Measurements from ENCODE around the gene STK40. TPM values are rescaled to one million over a fixed set of nuclear protein-coding genes. Genes with fewer than 3 reads are reported as not detected.

The STK40 gene
- polyA plus RNA-seq, 3 donors: 40.2 to 65.9 (median 55.8) TPM

DNA sequence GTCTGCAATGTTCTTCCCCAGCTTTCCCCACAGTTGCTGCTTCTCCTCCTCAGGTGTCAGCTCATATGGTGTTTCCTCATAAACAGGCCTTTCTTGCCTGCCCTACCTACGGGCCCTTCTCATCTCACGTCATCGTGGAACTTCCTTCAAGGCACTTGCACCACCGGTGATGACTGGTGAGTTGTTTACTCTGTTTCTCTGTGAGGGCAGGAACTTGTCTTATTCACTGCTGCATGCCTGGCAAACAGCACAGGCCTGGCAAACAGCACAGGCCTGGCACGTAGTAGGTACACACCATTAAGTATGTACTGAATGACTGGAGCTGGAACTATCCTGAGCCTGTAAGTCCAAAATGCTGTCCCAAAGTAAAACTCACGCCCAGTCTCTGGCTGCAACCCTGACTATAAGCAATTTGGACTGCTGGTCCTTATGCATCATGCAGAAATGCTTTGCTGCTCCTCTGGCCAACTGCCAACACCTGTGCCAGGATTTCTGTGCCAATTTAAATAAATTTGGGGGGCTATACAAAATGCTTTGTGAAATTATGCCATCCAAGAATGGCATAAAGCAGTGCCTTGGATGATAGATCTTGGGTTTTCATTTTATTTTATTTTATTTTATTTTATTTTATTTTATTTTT, 25.7 kb downstream of the STK40 start:
- no peak overlapping the region for H3K4me3 ChIP-seq (replicated peaks in 1 of 3; ENCODE audit: low read depth in 2 of 3, low read length in 3 of 3)

GRCh38 chr1:36359383-36359782, 26.3 kb downstream of the STK40 start:
- DNase-seq: no peak
- H4K20me1 ChIP-seq (ENCODE audit: insufficient read depth, low read length): peaks cover 86% of the 10 kb centered on the region
- no peaks in the 10 kb centered on the region for H3K9me3 ChIP-seq (replicated peaks in 1 of 2; ENCODE audit: control insufficient read depth in 1 of 2, insufficient read depth in 1 of 2, low read length in 2 of 2)
- peaks cover 21% of the 10 kb centered on the region for H3K79me2 ChIP-seq (ENCODE audit: insufficient read depth, low read length)
- H3K4me3 ChIP-seq (replicated peaks in 1 of 3; ENCODE audit: low read depth in 2 of 3, low read length in 3 of 3): no peak overlapping the region
- peaks cover 5% of the 10 kb centered on the region for H3K4me1 Mint-ChIP-seq
- TF ChIP-seq CTCF (IDR thresholded peaks at IDR 0.05): no peak
- H3K4me3 Mint-ChIP-seq: no peak overlapping the region
- no peak overlapping the region for H3K27ac ChIP-seq (ENCODE audit: low read depth in 1 of 2, low read length in 2 of 2)
- H3K36me3 ChIP-seq (replicated peaks in 1 of 2; ENCODE audit: control insufficient read depth in 1 of 2, insufficient read depth in 2 of 2, low read length in 2 of 2): peaks cover 67 to 89% of the 10 kb centered on the region in 2 donors
- 95% methylated on average over 5 of the region's 5 CpGs for WGBS (ENCODE audit: insufficient coverage)
- peak overlapping the region in 3 of 7 donors; percentile 44 to 78 (median 57) for H3K27ac Mint-ChIP-seq
- H3K4me1 ChIP-seq (ENCODE audit: control insufficient read depth in 1 of 2, insufficient read depth in 2 of 2, low read length in 2 of 2): no peaks in the 10 kb centered on the region
- intact Hi-C loops (cut with micrococcal nuclease): no loop called here
- H2AFZ ChIP-seq (ENCODE audit: insufficient read depth, low read depth, low read length, poor library complexity, severe bottlenecking): no peak overlapping the region
- H3K27me3 ChIP-seq (ENCODE audit: control insufficient read depth in 2 of 2, insufficient read depth in 2 of 2, low read length in 2 of 2): no peaks in the 10 kb centered on the region
- H3K36me3 Mint-ChIP-seq: peaks cover 81 to 90% of the 10 kb centered on the region in 2 donors
- H3K4me2 ChIP-seq (replicated peaks; ENCODE audit: extremely low read depth, low read length, poor library complexity, severe bottlenecking): no peak overlapping the region
- H3K9me3 Mint-ChIP-seq: peaks cover 0 to 1% (median 0%) of the 10 kb centered on the region in 7 donors
- no peak overlapping the region for H3K9ac ChIP-seq (ENCODE audit: insufficient read depth, low read length, poor library complexity, severe bottlenecking)
- no peaks in the 10 kb centered on the region for H3K27me3 Mint-ChIP-seq (ENCODE audit: low read depth in 3 of 3)

More for the DNA sequence above, 25.7 kb downstream of the STK40 start:
- intact Hi-C loops (cut with micrococcal nuclease): loop anchor here in 1 of 2 donors (5.0 kb wide), 1 partner anchor 42 kb away; no protein-coding TSS in a partner anchor
- H3K36me3 Mint-ChIP-seq: peaks cover 74 to 84% of the 10 kb centered on the region in 2 donors
- Histone ChIP-seq H3K4me1 (ENCODE audit: control insufficient read depth in 1 of 2, insufficient read depth in 2 of 2, low read length in 2 of 2) (peaks cover 4 to 5% of the 10 kb centered on the region in 2 donors), H3K27ac (ENCODE audit: low read depth in 1 of 2, low read length in 2 of 2) (no peak overlapping the region), H3K36me3 (replicated peaks in 1 of 2; ENCODE audit: control insufficient read depth in 1 of 2, insufficient read depth in 2 of 2, low read length in 2 of 2) (peaks cover 60 to 83% of the 10 kb centered on the region in 2 donors), H3K9ac (ENCODE audit: insufficient read depth, low read length, poor library complexity, severe bottlenecking) (no peak overlapping the region), H3K27me3 (ENCODE audit: control insufficient read depth in 2 of 2, insufficient read depth in 2 of 2, low read length in 2 of 2) (no peaks in the 10 kb centered on the region), H3K79me2 (ENCODE audit: insufficient read depth, low read length) (peaks cover 21% of the 10 kb centered on the region), H3K9me3 (replicated peaks in 1 of 2; ENCODE audit: control insufficient read depth in 1 of 2, insufficient read depth in 1 of 2, low read length in 2 of 2) (no peaks in the 10 kb centered on the region), H2AFZ (ENCODE audit: insufficient read depth, low read depth, low read length, poor library complexity, severe bottlenecking) (no peak overlapping the region), H4K20me1 (ENCODE audit: insufficient read depth, low read length) (peaks cover 82% of the 10 kb centered on the region), H3K4me2 (replicated peaks; ENCODE audit: extremely low read depth, low read length, poor library complexity, severe bottlenecking) (no peak overlapping the region)
- peak overlapping the region in 1 of 7 donors; percentile 78 for H3K27ac Mint-ChIP-seq
- peaks cover 0 to 1% (median 0%) of the 10 kb centered on the region in 7 donors for H3K9me3 Mint-ChIP-seq
- peaks cover 7% of the 10 kb centered on the region for H3K4me1 Mint-ChIP-seq
- TF ChIP-seq CTCF (IDR thresholded peaks at IDR 0.05): no peak
- DNase-seq: peak in 1 of 3 donors; percentile 59
- 87% methylated on average over 3 of the region's 6 CpGs for WGBS (ENCODE audit: insufficient coverage)
- no peak overlapping the region for H3K4me3 Mint-ChIP-seq
- no peaks in the 10 kb centered on the region for H3K27me3 Mint-ChIP-seq (ENCODE audit: low read depth in 3 of 3)

Data from CD14-positive monocyte (primary cell).